Measurements from ENCODE around the gene IFNE. TPM values are rescaled to one million over a fixed set of nuclear protein-coding genes. Genes with fewer than 3 reads are reported as not detected.

Gene IFNE
- total and polyA plus RNA-seq, 4 donors = not detected

DNA sequence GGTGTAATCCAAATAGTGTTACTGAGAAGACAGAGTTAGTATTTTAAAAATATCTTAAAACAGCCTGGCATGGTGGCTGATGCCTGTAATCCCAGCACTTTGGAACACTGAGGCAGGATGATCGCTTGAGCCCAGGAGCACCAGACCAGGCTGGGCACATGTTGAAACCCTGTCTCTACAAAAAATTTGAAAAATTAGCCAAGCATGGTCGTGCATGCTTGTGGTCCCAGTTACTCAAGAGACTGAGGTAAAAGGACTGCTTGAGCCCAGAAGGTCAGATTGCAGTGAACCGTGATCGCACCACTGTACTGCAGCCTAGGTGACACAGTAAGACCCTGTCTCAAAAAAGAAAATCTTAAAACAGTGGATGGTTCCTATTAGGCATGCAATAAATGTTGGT is 29.4 kb downstream of the IFNE start:
- Histone ChIP-seq H3K4me1 (ENCODE audit: control insufficient read depth in 4 of 4, insufficient read depth in 4 of 4, low read length in 3 of 4) (no peaks in the 10 kb centered on the region), H3K27me3 (ENCODE audit: control insufficient read depth in 4 of 4, insufficient read depth in 4 of 4, low read length in 3 of 4) (peaks cover 0 to 2% (median 0%) of the 10 kb centered on the region in 4 donors), H3K9me3 (ENCODE audit: control insufficient read depth in 4 of 4, low read length in 3 of 4) (no peaks in the 10 kb centered on the region), H3K4me3 (ENCODE audit: low read depth in 1 of 3, low read length in 3 of 3) (no peak overlapping the region), H3K27ac (ENCODE audit: low read depth in 1 of 2, low read length in 2 of 2) (no peak overlapping the region), H3K36me3 (ENCODE audit: control insufficient read depth in 4 of 4, insufficient read depth in 3 of 4, low read depth in 1 of 4, low read length in 3 of 4) (no peaks in the 10 kb centered on the region), H3K9ac (ENCODE audit: low read depth in 1 of 2, low read length in 2 of 2) (no peak overlapping the region)
- WGBS = 72% methylated on average over 4 of the region's 4 CpGs
- TF ChIP-seq FOXA2 (IDR thresholded peaks at IDR 0.05) (no peak), NR2F2 (IDR thresholded peaks at IDR 0.05) (no peak), GABPA (IDR thresholded peaks at IDR 0.05 in 1 of 2, conservative IDR thresholded peaks at IDR 0.05 in 1 of 2) (no peak), RAD21 (IDR thresholded peaks at IDR 0.05) (no peak), SP1 (IDR thresholded peaks at IDR 0.05) (no peak), HNF4G (IDR thresholded peaks at IDR 0.05) (no peak), TAF1 (conservative IDR thresholded peaks at IDR 0.05) (no peak), FOXA1 (IDR thresholded peaks at IDR 0.05) (no peak), HNF4A (conservative IDR thresholded peaks at IDR 0.05) (no peak), JUND (IDR thresholded peaks at IDR 0.05) (no peak), EGR1 (IDR thresholded peaks at IDR 0.05; ENCODE audit: low read depth in 2 of 2) (no peak), YY1 (IDR thresholded peaks at IDR 0.05) (no peak), RXRA (IDR thresholded peaks at IDR 0.05) (no peak)
- TF ChIP-seq, protein P1, sequence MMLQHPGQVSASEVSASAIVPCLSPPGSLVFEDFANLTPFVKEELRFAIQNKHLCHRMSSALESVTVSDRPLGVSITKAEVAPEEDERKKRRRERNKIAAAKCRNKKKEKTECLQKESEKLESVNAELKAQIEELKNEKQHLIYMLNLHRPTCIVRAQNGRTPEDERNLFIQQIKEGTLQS (IDR thresholded peaks at IDR 0.05) = no peak
- TF ChIP-seq, protein P2, sequence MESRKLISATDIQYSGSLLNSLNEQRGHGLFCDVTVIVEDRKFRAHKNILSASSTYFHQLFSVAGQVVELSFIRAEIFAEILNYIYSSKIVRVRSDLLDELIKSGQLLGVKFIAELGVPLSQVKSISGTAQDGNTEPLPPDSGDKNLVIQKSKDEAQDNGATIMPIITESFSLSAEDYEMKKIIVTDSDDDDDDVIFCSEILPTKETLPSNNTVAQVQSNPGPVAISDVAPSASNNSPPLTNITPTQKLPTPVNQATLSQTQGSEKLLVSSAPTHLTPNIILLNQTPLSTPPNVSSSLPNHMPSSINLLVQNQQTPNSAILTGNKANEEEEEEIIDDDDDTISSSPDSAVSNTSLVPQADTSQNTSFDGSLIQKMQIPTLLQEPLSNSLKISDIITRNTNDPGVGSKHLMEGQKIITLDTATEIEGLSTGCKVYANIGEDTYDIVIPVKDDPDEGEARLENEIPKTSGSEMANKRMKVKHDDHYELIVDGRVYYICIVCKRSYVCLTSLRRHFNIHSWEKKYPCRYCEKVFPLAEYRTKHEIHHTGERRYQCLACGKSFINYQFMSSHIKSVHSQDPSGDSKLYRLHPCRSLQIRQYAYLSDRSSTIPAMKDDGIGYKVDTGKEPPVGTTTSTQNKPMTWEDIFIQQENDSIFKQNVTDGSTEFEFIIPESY (IDR thresholded peaks at IDR 0.05) = no peak
- TF ChIP-seq, protein P3, sequence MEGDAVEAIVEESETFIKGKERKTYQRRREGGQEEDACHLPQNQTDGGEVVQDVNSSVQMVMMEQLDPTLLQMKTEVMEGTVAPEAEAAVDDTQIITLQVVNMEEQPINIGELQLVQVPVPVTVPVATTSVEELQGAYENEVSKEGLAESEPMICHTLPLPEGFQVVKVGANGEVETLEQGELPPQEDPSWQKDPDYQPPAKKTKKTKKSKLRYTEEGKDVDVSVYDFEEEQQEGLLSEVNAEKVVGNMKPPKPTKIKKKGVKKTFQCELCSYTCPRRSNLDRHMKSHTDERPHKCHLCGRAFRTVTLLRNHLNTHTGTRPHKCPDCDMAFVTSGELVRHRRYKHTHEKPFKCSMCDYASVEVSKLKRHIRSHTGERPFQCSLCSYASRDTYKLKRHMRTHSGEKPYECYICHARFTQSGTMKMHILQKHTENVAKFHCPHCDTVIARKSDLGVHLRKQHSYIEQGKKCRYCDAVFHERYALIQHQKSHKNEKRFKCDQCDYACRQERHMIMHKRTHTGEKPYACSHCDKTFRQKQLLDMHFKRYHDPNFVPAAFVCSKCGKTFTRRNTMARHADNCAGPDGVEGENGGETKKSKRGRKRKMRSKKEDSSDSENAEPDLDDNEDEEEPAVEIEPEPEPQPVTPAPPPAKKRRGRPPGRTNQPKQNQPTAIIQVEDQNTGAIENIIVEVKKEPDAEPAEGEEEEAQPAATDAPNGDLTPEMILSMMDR (IDR thresholded peaks at IDR 0.05; ENCODE audit: low read depth, low read length, missing input control) = no peak
- TF ChIP-seq, protein P4, sequence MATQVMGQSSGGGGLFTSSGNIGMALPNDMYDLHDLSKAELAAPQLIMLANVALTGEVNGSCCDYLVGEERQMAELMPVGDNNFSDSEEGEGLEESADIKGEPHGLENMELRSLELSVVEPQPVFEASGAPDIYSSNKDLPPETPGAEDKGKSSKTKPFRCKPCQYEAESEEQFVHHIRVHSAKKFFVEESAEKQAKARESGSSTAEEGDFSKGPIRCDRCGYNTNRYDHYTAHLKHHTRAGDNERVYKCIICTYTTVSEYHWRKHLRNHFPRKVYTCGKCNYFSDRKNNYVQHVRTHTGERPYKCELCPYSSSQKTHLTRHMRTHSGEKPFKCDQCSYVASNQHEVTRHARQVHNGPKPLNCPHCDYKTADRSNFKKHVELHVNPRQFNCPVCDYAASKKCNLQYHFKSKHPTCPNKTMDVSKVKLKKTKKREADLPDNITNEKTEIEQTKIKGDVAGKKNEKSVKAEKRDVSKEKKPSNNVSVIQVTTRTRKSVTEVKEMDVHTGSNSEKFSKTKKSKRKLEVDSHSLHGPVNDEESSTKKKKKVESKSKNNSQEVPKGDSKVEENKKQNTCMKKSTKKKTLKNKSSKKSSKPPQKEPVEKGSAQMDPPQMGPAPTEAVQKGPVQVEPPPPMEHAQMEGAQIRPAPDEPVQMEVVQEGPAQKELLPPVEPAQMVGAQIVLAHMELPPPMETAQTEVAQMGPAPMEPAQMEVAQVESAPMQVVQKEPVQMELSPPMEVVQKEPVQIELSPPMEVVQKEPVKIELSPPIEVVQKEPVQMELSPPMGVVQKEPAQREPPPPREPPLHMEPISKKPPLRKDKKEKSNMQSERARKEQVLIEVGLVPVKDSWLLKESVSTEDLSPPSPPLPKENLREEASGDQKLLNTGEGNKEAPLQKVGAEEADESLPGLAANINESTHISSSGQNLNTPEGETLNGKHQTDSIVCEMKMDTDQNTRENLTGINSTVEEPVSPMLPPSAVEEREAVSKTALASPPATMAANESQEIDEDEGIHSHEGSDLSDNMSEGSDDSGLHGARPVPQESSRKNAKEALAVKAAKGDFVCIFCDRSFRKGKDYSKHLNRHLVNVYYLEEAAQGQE (IDR thresholded peaks at IDR 0.05) = no peak
- TF ChIP-seq, protein P5, sequence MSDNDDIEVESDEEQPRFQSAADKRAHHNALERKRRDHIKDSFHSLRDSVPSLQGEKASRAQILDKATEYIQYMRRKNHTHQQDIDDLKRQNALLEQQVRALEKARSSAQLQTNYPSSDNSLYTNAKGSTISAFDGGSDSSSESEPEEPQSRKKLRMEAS (IDR thresholded peaks at IDR 0.05) = no peak
- no peak for DNase-seq (ENCODE audit: low spot score)

Measured in liver (tissue), 9 donors.